HepG2 (cell line): ENCODE measurements around the gene DPH1. TPM values are rescaled to one million over a fixed set of nuclear protein-coding genes. Genes with fewer than 3 reads are reported as not detected.

Experiments
- ADNP ChIP-seq: sonication (generic); formaldehyde crosslinking; IDR thresholded peaks from 2 replicates; pipeline ENCODE4 v1.4.0; 2020; ENCODE audit warnings: missing genetic modification reagents
- AGO2 ChIP-seq: fragments of 200-400 bp; formaldehyde crosslinking; optimal IDR thresholded peaks from 2 replicates; pipeline ENCODE3; 2017; ENCODE audit warnings: mild to moderate bottlenecking, low read depth, low read length, moderate library complexity
- CBX2 ChIP-seq, 2 experiments: fragments of 200-600 bp in 1 of 2; sonication (generic); formaldehyde crosslinking in 1 of 2; IDR thresholded peaks; 2 replicates each; pipeline versions ENCODE4 v1.7.0 to v1.8.1; 2018 to 2022; ENCODE audit warnings: low read depth in 2 of 2, low read length in 1 of 2, mild to moderate bottlenecking in 1 of 2, missing genetic modification reagents in 1 of 2
- CREB1 ChIP-seq, 2 experiments: fragments of 450-650 bp in 1 of 2; IDR thresholded peaks; 2 replicates each; pipeline ENCODE4 v1.6.1; 2016 to 2017; ENCODE audit warnings: control low read depth in 1 of 2, mild to moderate bottlenecking in 1 of 2, missing compliant biosample characterization in 1 of 2, missing genetic modification characterization in 1 of 2
- HMG20B ChIP-seq: conservative IDR thresholded peaks from 2 replicates; pipeline ENCODE4 v1.6.1; 2016; ENCODE audit warnings: missing genetic modification reagents, missing compliant biosample characterization
- JARID2 ChIP-seq: sonication (generic); formaldehyde crosslinking; IDR thresholded peaks from 2 replicates; pipeline ENCODE4 v1.8.1; 2023; ENCODE audit warnings: missing genetic modification reagents, inconsistent platforms; ENCODE audit not compliant: insufficient replicate concordance
- KDM5A ChIP-seq: fragments of 200-600 bp; sonication (generic); IDR thresholded peaks from 2 replicates; pipeline ENCODE4 v1.7.0; 2018; ENCODE audit warnings: antibody characterized with exemption, mild to moderate bottlenecking, low read length, borderline replicate concordance
- NBN ChIP-seq: fragments of 450-650 bp; conservative IDR thresholded peaks from 2 replicates; pipeline ENCODE4 v1.6.1; 2017
- NR2F2 ChIP-seq: IDR thresholded peaks from 2 replicates; pipeline ENCODE4 v1.6.1; 2012; ENCODE audit warnings: low read depth, inconsistent platforms, borderline replicate concordance
- PAWR ChIP-seq: sonication (generic); formaldehyde crosslinking; IDR thresholded peaks from 2 replicates; pipeline ENCODE4 v1.4.0; 2020; ENCODE audit warnings: missing genetic modification reagents, mild to moderate bottlenecking, borderline replicate concordance
- PAX8 ChIP-seq: sonication (generic); formaldehyde crosslinking; IDR thresholded peaks from 2 replicates; pipeline ENCODE4 v1.8.0; 2022; ENCODE audit warnings: mild to moderate bottlenecking, missing genetic modification reagents, borderline replicate concordance
- PHF20 ChIP-seq: sonication (generic); formaldehyde crosslinking; IDR thresholded peaks from 2 replicates; pipeline ENCODE4 v1.5.0; 2020; ENCODE audit warnings: mild to moderate bottlenecking, missing genetic modification reagents
- RARG ChIP-seq: sonication (generic); formaldehyde crosslinking; IDR thresholded peaks from 2 replicates; pipeline ENCODE4 v1.4.0; 2020; ENCODE audit warnings: low read depth, mild to moderate bottlenecking, missing genetic modification reagents
- RORA ChIP-seq: sonication (generic); formaldehyde crosslinking; IDR thresholded peaks from 2 replicates; pipeline ENCODE4 v1.5.0; 2020; ENCODE audit warnings: mild to moderate bottlenecking, missing genetic modification reagents, moderate library complexity
- SAP130 ChIP-seq: IDR thresholded peaks from 2 replicates; pipeline ENCODE4 v1.6.1; 2016; ENCODE audit warnings: low read depth
- TBX2 ChIP-seq: sonication (generic); formaldehyde crosslinking; IDR thresholded peaks from 2 replicates; pipeline ENCODE4 v1.5.0; 2020; ENCODE audit warnings: missing genetic modification reagents, mild to moderate bottlenecking, borderline replicate concordance
- ZBTB7A ChIP-seq: sonication (generic); formaldehyde crosslinking; IDR thresholded peaks from 2 replicates; pipeline ENCODE4 v1.8.0; 2022; ENCODE audit warnings: mild to moderate bottlenecking, missing genetic modification reagents
- ZFP37 ChIP-seq: sonication (generic); formaldehyde crosslinking; IDR thresholded peaks from 2 replicates; pipeline ENCODE4 v1.4.0; 2020; ENCODE audit warnings: missing genetic modification reagents, borderline replicate concordance
- ZNF230 ChIP-seq: sonication (generic); formaldehyde crosslinking; IDR thresholded peaks from 2 replicates; pipeline ENCODE4 v1.4.0; 2020; ENCODE audit warnings: mild to moderate bottlenecking, missing genetic modification reagents
- ZNF570 ChIP-seq: sonication (generic); formaldehyde crosslinking; IDR thresholded peaks from 2 replicates; pipeline ENCODE4 v1.4.0; 2020; ENCODE audit warnings: mild to moderate bottlenecking, missing genetic modification reagents, borderline replicate concordance
- ZNF646 ChIP-seq: sonication (generic); formaldehyde crosslinking; IDR thresholded peaks from 2 replicates; pipeline ENCODE4 v1.9.0; 2021; ENCODE audit warnings: mild to moderate bottlenecking, missing genetic modification reagents
- polyA plus RNA-seq, 8 experiments: library from polyadenylated mRNA; depleted of rRNA in 3 of 8; stranded (reverse) in 7 of 8; unstranded in 1 of 8; fragments of >200 nt; fragmentation: Illumina TruSeq in 4 of 8; extraction: Trizol in 4 of 8; gene quantifications; 2 replicates each; pipeline versions ENCODE4 v1.2.1 to v1.2.3, GENCODE V29; 2011 to 2016; ENCODE audit warnings: low read depth in 4 of 8, missing spikeins in 1 of 8, mixed read lengths in 1 of 8; ENCODE audit not compliant: insufficient read depth in 1 of 8
- total RNA-seq, 5 experiments: library from RNA; depleted of rRNA; stranded (reverse); fragments of >200 nt; fragmentation: Illumina TruSeq; extraction: Trizol; gene quantifications; 2 replicates each; pipeline ENCODE4 v1.2.3, GENCODE V29; 2016; ENCODE audit warnings: low read depth in 1 of 5
- TF ChIP-seq, protein P1 (sequence below): sonication (generic); formaldehyde crosslinking; IDR thresholded peaks from 2 replicates; pipeline ENCODE4 v1.4.0; 2020; ENCODE audit warnings: missing genetic modification reagents

DPH1 gene
- total and polyA plus RNA-seq, 2 of the 13 experiments (the other 11 are each of a cell fraction or from before 2014, with no cell fraction given): 25.3 to 42.8 TPM

DNA sequence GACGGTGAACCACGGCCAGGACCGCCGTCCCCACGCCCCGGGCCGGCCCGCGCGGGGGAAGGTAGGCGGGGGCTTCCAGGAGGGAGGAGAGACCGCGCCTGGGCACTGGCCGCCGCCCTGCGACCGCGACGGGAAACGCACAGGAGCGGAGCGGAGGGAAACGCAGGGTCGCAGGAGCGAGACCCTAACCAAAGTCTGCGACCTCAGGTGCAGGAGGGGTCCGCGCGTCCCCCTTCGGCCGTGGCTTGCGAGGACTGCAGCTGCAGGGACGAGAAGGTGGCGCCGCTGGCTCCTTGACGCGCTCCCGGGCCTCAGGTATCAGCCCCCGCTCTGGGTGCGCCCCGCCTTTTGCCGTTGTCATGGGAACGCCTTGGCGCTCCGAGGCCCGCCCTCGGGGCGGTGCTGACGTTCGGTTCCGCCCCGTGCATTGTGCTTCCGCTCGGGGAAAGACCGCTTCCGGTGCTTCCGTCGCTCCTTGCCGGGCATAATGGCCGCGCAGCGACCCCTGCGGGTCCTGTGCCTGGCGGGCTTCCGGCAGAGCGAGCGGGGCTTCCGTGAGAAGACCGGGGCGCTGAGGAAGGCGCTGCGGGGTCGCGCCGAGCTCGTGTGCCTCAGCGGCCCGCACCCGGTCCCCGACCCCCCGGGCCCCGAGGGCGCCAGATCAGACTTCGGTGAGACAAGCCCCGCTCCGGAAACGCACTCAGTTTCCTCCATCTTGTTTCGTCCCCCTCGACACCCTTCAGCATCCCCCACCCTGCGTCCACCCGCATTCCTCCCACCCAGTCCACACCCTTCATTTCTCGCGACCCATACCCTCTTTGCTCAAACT, 11.8 kb downstream of the DPH1 start, which contains the start of gene OVCA2 (continued):
- TF ChIP-seq CBX2 (IDR thresholded peaks at IDR 0.05; ENCODE audit: low read depth, low read length): no peak
- no peak for TF ChIP-seq CBX2 (CRISPR knock-in tag; IDR thresholded peaks at IDR 0.05; ENCODE audit: low read depth)
- no peak for TF ChIP-seq ADNP (CRISPR knock-in tag)
- TF ChIP-seq PAX8 (CRISPR knock-in tag): no peak
- no peak for TF ChIP-seq HMG20B (CRISPR knock-in tag)
- TF ChIP-seq RORA (CRISPR knock-in tag): no peak
- TF ChIP-seq PHF20 (CRISPR knock-in tag): peak; percentile 87
- no peak for TF ChIP-seq NBN
- TF ChIP-seq ZNF570 (CRISPR knock-in tag): no peak
- TF ChIP-seq ZFP37 (CRISPR knock-in tag): no peak
- no peak for TF ChIP-seq PAWR (CRISPR knock-in tag)
- no peak for TF ChIP-seq ZNF230 (CRISPR knock-in tag)
- peak; percentile 79 for TF ChIP-seq TBX2
- TF ChIP-seq SAP130 (CRISPR knock-in tag): peak; percentile 91
- TF ChIP-seq AGO2: peak; percentile 94
- no peak for TF ChIP-seq JARID2 (CRISPR knock-in tag)
- TF ChIP-seq, protein P1, sequence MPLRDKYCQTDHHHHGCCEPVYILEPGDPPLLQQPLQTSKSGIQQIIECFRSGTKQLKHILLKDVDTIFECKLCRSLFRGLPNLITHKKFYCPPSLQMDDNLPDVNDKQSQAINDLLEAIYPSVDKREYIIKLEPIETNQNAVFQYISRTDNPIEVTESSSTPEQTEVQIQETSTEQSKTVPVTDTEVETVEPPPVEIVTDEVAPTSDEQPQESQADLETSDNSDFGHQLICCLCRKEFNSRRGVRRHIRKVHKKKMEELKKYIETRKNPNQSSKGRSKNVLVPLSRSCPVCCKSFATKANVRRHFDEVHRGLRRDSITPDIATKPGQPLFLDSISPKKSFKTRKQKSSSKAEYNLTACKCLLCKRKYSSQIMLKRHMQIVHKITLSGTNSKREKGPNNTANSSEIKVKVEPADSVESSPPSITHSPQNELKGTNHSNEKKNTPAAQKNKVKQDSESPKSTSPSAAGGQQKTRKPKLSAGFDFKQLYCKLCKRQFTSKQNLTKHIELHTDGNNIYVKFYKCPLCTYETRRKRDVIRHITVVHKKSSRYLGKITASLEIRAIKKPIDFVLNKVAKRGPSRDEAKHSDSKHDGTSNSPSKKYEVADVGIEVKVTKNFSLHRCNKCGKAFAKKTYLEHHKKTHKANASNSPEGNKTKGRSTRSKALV: no peak
- peak; percentile 79 for TF ChIP-seq CREB1 (IDR thresholded peaks at IDR 0.05)
- TF ChIP-seq CREB1 (CRISPR knock-in tag; IDR thresholded peaks at IDR 0.05): peak; percentile 76
- TF ChIP-seq NR2F2: no peak
- no peak for TF ChIP-seq ZNF646
- no peak for TF ChIP-seq RARG
- no peak; the same call in 1 of the 2 replicates for TF ChIP-seq KDM5A
- TF ChIP-seq ZBTB7A (CRISPR knock-in tag): peak; percentile 81
